GM12874 (cell line): Measurements from ENCODE around the gene MFSD6L.

Experiments
- TF ChIP-seq, protein P1 (sequence below): IDR thresholded peaks from 2 replicates; pipeline ENCODE4 v1.5.1; 2011; ENCODE audit warnings: low read depth, mild to moderate bottlenecking, control low read depth, low read length, moderate library complexity; ENCODE audit not compliant: insufficient read depth

MFSD6L gene

DNA sequence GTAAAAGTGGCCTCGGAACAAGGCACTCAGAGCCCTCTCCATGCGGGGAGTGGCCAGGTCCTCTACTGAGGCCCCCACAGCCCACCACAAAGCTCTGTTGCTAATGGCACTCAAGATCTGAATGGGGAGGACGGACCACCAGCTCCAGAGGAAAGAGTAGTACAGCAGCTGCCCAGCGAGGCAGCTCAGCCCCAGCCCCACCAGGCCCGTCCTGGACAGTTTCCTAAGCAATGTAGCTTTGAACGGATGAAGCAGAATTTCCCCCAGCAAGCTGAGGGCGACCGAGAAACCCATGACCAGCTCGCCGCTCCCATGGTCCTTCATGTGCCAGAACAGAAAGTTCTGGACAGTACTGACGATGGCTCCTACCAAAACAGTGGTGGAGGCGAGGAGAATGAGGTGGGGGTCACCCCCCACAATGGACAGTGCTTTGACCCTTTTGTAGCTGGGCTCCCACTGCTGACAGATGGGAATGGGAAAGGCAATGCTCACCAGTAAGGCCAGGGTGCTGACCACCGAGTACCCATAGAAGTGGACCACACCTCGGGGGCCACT lies 1.5 kb downstream of the MFSD6L start:
- TF ChIP-seq, protein P1, sequence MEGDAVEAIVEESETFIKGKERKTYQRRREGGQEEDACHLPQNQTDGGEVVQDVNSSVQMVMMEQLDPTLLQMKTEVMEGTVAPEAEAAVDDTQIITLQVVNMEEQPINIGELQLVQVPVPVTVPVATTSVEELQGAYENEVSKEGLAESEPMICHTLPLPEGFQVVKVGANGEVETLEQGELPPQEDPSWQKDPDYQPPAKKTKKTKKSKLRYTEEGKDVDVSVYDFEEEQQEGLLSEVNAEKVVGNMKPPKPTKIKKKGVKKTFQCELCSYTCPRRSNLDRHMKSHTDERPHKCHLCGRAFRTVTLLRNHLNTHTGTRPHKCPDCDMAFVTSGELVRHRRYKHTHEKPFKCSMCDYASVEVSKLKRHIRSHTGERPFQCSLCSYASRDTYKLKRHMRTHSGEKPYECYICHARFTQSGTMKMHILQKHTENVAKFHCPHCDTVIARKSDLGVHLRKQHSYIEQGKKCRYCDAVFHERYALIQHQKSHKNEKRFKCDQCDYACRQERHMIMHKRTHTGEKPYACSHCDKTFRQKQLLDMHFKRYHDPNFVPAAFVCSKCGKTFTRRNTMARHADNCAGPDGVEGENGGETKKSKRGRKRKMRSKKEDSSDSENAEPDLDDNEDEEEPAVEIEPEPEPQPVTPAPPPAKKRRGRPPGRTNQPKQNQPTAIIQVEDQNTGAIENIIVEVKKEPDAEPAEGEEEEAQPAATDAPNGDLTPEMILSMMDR = no peak

DNA sequence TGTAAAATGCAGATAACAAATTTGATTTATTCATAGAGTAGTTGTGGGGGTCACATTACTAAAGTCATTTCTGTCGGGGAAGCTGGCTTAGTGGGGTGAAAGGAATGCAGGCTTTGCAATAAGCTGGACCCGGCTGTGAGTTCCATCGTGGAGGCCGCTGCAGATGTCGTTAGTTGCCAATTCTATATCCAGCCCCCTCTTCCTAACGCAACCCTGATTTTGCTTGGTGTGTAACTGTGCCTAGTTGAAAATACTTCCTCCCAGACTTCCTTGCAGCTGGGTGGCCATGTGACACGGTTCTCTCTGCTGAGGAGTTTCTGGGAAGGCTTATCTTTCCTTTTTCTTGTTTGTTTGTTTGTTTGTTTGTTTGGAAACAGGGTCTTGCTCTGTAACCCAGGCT lies 4.5 kb downstream of the MFSD6L start:
- TF ChIP-seq, protein P1 = no peak

DNA sequence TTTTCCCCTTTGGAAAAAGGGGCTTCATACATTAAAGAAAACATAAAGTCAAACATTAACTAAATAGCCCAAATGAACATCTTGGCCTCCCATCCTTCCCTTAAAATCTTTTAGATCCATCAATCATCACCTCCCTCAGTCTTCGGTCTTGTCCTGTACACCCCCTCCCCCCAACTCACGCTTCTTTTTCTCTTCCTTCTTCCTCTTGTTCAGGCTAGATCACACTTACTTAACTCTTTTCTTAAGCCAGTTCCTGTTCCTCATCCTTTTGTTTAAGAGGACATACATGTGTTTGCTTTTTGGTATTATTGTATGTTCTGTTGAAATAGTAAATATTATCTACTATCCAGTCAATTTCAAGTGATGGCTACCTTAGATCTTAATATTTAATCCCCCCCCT lies 5.5 kb downstream of the MFSD6L start:
- TF ChIP-seq, protein P1 = no peak

DNA sequence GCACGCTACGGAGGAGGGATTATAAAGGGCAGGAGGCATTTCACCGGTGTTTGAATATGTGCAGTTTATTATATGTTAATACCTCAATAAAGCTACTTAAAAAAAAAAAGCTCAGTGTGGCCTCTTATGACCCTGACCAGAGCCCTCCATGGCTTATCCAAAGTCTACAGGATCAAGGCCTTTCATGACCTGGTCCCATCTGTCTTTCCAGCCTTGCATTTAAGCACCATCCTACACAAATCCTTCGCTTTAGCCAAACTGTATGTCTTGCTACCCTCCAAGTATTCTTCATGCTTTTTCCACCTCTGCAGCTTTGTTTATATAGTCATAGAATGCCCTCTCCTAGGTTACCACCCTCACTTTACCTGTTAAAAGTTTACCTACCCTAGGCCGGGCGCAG lies 6.5 kb downstream of the MFSD6L start:
- TF ChIP-seq, protein P1 = no peak

DNA sequence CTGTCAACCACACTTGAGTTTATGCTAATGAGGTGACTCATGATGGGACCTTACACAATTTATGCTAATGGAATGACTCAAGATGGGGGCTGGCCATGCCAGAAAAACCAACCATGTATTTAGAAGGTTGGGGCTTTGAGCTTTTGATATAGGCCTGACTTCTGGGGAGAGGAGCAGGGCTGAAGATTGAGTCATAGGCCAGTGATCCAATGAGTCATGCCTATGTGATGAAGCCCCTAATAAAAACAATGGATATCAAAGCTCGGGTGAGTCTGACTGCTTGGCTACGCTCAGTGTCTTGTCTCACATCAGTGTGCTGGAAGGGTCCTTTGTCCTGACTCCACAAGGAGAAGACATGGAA lies 7.3 kb downstream of the MFSD6L start:
- TF ChIP-seq, protein P1 = no peak

DNA sequence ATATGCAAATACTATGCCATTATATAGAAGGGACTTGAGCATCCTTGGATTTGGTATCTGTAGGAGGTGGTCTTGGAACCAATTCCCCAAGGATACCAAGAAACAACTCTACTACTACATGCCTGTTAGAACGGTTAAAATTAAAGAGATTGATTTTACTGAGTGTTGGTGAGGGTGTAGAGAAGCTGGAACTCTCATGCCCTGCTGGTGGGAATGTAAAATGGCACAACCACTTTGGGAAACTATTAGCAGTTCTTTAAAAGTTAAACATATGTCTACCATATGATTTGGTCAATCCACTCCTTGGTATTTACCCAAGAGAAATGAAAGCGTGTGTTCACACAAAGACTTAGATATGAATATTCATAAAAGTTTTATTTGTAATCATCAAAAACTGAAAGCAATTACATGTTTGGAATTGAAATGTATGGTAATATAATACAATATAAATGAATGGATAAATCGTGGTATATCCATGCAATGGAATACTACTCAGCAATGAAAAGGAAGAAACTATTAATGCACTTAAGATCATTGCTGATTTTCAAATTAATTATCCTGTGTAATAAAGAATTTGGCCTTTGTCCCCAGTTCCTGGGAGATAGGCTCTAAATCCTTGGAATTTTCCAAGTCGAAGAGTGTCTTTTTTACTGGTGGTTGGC lies 7.8 kb downstream of the MFSD6L start:
- TF ChIP-seq, protein P1 = 0 out of 2 replicates have a peak, but pooled peaks have one; percentile 3

DNA sequence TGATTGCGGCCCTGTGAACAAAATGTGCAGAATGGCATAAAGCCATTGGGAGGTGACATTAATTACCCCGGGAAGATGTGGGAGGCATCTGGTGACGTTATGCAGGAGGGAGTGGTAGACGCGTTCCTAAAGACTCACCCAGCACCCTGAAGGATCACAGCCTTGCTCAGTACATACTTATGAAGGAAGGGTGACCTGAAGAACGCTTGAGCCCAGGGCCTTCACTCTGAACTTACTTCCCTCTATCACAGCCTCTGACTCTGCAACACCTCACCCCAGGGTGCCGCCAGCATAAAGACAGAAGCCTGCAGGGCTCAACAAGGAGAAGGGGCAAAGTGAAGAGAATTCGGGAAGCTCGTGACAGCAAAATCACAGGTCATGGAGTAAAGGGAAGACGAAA lies 9.4 kb downstream of the MFSD6L start:
- TF ChIP-seq, protein P1 = no peak
